ENCODE results near the gene MOCS1. TPM values are rescaled to one million over a fixed set of nuclear protein-coding genes. Genes with fewer than 3 reads are reported as not detected.

The MOCS1 gene
- 25.3 and 28.3 TPM in 2 replicates for total RNA-seq

- peaks cover 27% of the 10 kb centered on the region for H3K4me1 ChIP-seq (ENCODE audit: insufficient read depth, low read length)
- no peaks in the 10 kb centered on the region for H3K9me3 ChIP-seq (ENCODE audit: low read depth, low read length)
These were observed at the start of gene MOCS1 for GRCh38 chr6:39934131-39934757. TSS of gene MOCS1 (minus strand) at chr6:39934462. CDS start at chr6:39934417, 45 bp downstream.

DNA sequence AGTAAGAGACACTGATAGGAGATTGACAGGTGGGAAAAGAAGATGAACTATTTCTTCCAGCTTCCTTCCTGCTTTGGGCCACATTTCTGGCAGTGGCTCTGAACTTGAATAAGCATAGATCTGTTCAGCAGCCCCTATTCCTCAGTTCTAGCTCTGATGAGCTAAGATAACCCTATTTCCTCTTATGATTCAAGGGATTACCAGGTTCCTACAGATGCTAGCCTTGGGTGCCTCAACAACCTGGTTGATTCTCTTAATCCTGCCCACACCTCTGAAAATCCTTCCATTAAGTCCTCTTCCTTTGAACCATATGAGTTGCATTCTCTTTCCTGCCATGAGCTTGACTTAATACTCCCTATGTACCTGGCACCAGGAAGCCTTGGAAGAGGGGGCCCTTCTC, 49.8 kb upstream of the MOCS1 start:
- no peaks in the 10 kb centered on the region for H3K27me3 ChIP-seq (ENCODE audit: insufficient read depth, low read length)
- no peak overlapping the region for H2AFZ ChIP-seq (ENCODE audit: low read length)
- no peaks in the 10 kb centered on the region for H3K79me2 ChIP-seq (ENCODE audit: insufficient read depth, low read length)
- H4K20me1 ChIP-seq (ENCODE audit: insufficient read depth, low read length), result no peaks in the 10 kb centered on the region
- TF ChIP-seq CTCF (IDR thresholded peaks at IDR 0.05; ENCODE audit: extremely low read depth, low read depth, low read length), result no peak
- DNase-seq (ENCODE audit: insufficient read length, low spot score, missing footprints), result no peak
- no peaks in the 10 kb centered on the region for H3K4me1 ChIP-seq (ENCODE audit: insufficient read depth, low read length)
- no peak overlapping the region for H3K4me2 ChIP-seq (ENCODE audit: insufficient read depth, low read length)
- no peak overlapping the region for H3K4me3 ChIP-seq (ENCODE audit: insufficient read depth, low read length)
- no peaks in the 10 kb centered on the region for H3K9me3 ChIP-seq (ENCODE audit: low read depth, low read length)
- no peaks in the 10 kb centered on the region for H3K36me3 ChIP-seq (ENCODE audit: insufficient read depth, low read length)
- H3K27ac ChIP-seq (ENCODE audit: low read depth, low read length), result no peak overlapping the region

More at GRCh38 chr6:39934131-39934757, at the start of gene MOCS1:
- DNase-seq (ENCODE audit: insufficient read length, low spot score, missing footprints), result peak; percentile 96
- H3K27me3 ChIP-seq (ENCODE audit: insufficient read depth, low read length), result peaks cover 13% of the 10 kb centered on the region
- H2AFZ ChIP-seq (ENCODE audit: low read length), result peak within 1 kb of the TSS; percentile 89
- H3K4me3 ChIP-seq (ENCODE audit: insufficient read depth, low read length), result peak within 1 kb of the TSS; percentile 84
- TF ChIP-seq CTCF (IDR thresholded peaks at IDR 0.05; ENCODE audit: extremely low read depth, low read depth, low read length), result no peak
- peak within 1 kb of the TSS; percentile 42 for H3K27ac ChIP-seq (ENCODE audit: low read depth, low read length)
- peaks cover 19% of the 10 kb centered on the region for H3K79me2 ChIP-seq (ENCODE audit: insufficient read depth, low read length)
- H3K36me3 ChIP-seq (ENCODE audit: insufficient read depth, low read length), result no peaks in the 10 kb centered on the region
- peak within 1 kb of the TSS; percentile 80 for H3K4me2 ChIP-seq (ENCODE audit: insufficient read depth, low read length)
- H4K20me1 ChIP-seq (ENCODE audit: insufficient read depth, low read length), result peaks cover 4% of the 10 kb centered on the region

DNA sequence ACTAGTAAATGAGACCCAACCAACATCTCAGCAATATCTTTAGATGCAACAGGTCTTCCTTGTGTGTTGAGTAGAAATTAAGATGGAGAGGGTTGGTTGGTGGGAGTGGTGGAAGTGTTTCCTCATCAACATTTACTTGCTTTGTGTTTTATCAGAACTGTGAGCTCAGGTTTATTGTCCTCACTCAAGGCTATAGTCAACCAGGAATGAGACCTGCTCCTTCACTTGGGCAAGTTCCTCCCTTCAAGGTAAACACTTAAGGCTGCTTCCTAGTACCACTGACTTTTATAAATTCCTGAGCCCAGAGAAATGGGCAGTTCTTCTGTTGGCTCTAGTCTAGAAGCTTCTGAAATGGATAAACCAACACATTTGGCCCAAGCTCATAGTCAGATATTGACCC, 48.9 kb upstream of the MOCS1 start:
- no peak overlapping the region for H3K4me2 ChIP-seq (ENCODE audit: insufficient read depth, low read length)
- no peak overlapping the region for H3K4me3 ChIP-seq (ENCODE audit: insufficient read depth, low read length)
- H3K9me3 ChIP-seq (ENCODE audit: low read depth, low read length), result no peaks in the 10 kb centered on the region
- TF ChIP-seq CTCF (IDR thresholded peaks at IDR 0.05; ENCODE audit: extremely low read depth, low read depth, low read length), result no peak
- no peak overlapping the region for H2AFZ ChIP-seq (ENCODE audit: low read length)
- H3K4me1 ChIP-seq (ENCODE audit: insufficient read depth, low read length), result no peaks in the 10 kb centered on the region
- no peak overlapping the region for H3K27ac ChIP-seq (ENCODE audit: low read depth, low read length)
- no peaks in the 10 kb centered on the region for H4K20me1 ChIP-seq (ENCODE audit: insufficient read depth, low read length)
- H3K36me3 ChIP-seq (ENCODE audit: insufficient read depth, low read length), result no peaks in the 10 kb centered on the region
- H3K79me2 ChIP-seq (ENCODE audit: insufficient read depth, low read length), result no peaks in the 10 kb centered on the region
- DNase-seq (ENCODE audit: insufficient read length, low spot score, missing footprints), result no peak
- H3K27me3 ChIP-seq (ENCODE audit: insufficient read depth, low read length), result no peaks in the 10 kb centered on the region

GRCh38 chr6:39982720-39983119, 48.5 kb upstream of the MOCS1 start:
- no peak overlapping the region for H2AFZ ChIP-seq (ENCODE audit: low read length)
- no peak overlapping the region for H3K4me2 ChIP-seq (ENCODE audit: insufficient read depth, low read length)
- no peaks in the 10 kb centered on the region for H3K27me3 ChIP-seq (ENCODE audit: insufficient read depth, low read length)
- TF ChIP-seq CTCF (IDR thresholded peaks at IDR 0.05; ENCODE audit: extremely low read depth, low read depth, low read length), result no peak
- no peak for DNase-seq (ENCODE audit: insufficient read length, low spot score, missing footprints)
- no peak overlapping the region for H3K4me3 ChIP-seq (ENCODE audit: insufficient read depth, low read length)
- no peaks in the 10 kb centered on the region for H3K9me3 ChIP-seq (ENCODE audit: low read depth, low read length)
- H4K20me1 ChIP-seq (ENCODE audit: insufficient read depth, low read length), result no peaks in the 10 kb centered on the region
- H3K79me2 ChIP-seq (ENCODE audit: insufficient read depth, low read length), result no peaks in the 10 kb centered on the region
- H3K27ac ChIP-seq (ENCODE audit: low read depth, low read length), result no peak overlapping the region
- H3K36me3 ChIP-seq (ENCODE audit: insufficient read depth, low read length), result no peaks in the 10 kb centered on the region
- H3K4me1 ChIP-seq (ENCODE audit: insufficient read depth, low read length), result no peaks in the 10 kb centered on the region
